NB4 (cell line): ENCODE measurements around the gene MBD4.
"Not testable (repeated sequence)": the region's sequence is repeated elsewhere in the genome, so short reads cannot be mapped to it uniquely, and the experiment has no call there.

Experiments used
- DNase-seq: peaks from one replicate; pipeline ENCODE4 v3.0.0; 2010; ENCODE audit warnings: low read depth
- H3K4me3 ChIP-seq: one replicate; pipeline ENCODE4 v1.5.1; 2011; ENCODE audit warnings: mild to moderate bottlenecking, low read depth, low read length, moderate library complexity
- CTCF ChIP-seq: IDR thresholded peaks from one replicate; pipeline ENCODE4 v1.5.1; 2012; ENCODE audit warnings: low read depth, low read length
- MAX ChIP-seq: IDR thresholded peaks from 2 replicates; pipeline ENCODE4 v1.6.1; 2011; ENCODE audit warnings: low read depth, low read length
- MYC ChIP-seq: IDR thresholded peaks from 2 replicates; pipeline ENCODE4 v1.6.1; 2011; ENCODE audit warnings: low read depth, low read length
- POLR2A ChIP-seq: IDR thresholded peaks from 2 replicates; pipeline ENCODE4 v1.6.1; 2011; ENCODE audit warnings: mild to moderate bottlenecking; ENCODE audit not compliant: insufficient read length; ENCODE audit errors: extremely low read depth

MBD4 gene

GRCh38 chr3:129387487-129387886, 52.3 kb downstream of the MBD4 start:
- H3K4me3 ChIP-seq, result no peak overlapping the region
- DNase-seq, result no peak

GRCh38 chr3:129386984-129387383, 52.8 kb downstream of the MBD4 start:
- TF ChIP-seq MYC, result no peak
- no peak for TF ChIP-seq POLR2A
- TF ChIP-seq MAX, result no peak
- TF ChIP-seq CTCF, result no peak
- no peak overlapping the region for H3K4me3 ChIP-seq
- DNase-seq, result no peak

More at GRCh38 chr3:129387487-129387886, 52.3 kb downstream of the MBD4 start:
- TF ChIP-seq MYC (no peak), CTCF (no peak), POLR2A (no peak), MAX (no peak)

GRCh38 chr3:129385507-129385906, 54.2 kb downstream of the MBD4 start:
- H3K4me3 ChIP-seq, DNase-seq: not testable (repeated sequence)

- no peak overlapping the region for H3K4me3 ChIP-seq
These were observed 55.0 kb downstream of the MBD4 start for GRCh38 chr3:129384594-129385323.

GRCh38 chr3:129384103-129384502, 55.6 kb downstream of the MBD4 start:
- not testable (repeated sequence) for H3K4me3 ChIP-seq

More at GRCh38 chr3:129384594-129385323, 55.0 kb downstream of the MBD4 start:
- no peak for DNase-seq
- TF ChIP-seq CTCF, result no peak
- no peak for TF ChIP-seq MAX

GRCh38 chr3:129383292-129383860, 56.4 kb downstream of the MBD4 start:
- TF ChIP-seq POLR2A (no peak), CTCF (peak; percentile 86)
- H3K4me3 ChIP-seq, result no peak overlapping the region
- peak; percentile 70 for DNase-seq

More at GRCh38 chr3:129384103-129384502, 55.6 kb downstream of the MBD4 start:
- DNase-seq, result not testable (repeated sequence)

GRCh38 chr3:129382366-129382765, 57.4 kb downstream of the MBD4 start:
- no peak overlapping the region for H3K4me3 ChIP-seq
- no peak for DNase-seq
- no peak for TF ChIP-seq MYC
- TF ChIP-seq POLR2A, result no peak
- no peak for TF ChIP-seq CTCF
- no peak for TF ChIP-seq MAX
